GM19240 (cell line): ENCODE results near the gene COQ4.
A peak's percentile ranks its signal among the peaks of the same experiment; 100 is the strongest.

ENCODE experiments used
- DNase-seq: peaks from one replicate; pipeline ENCODE4 v3.0.0; 2011; ENCODE audit warnings: low spot score; ENCODE audit not compliant: insufficient read length

The COQ4 gene

DNA sequence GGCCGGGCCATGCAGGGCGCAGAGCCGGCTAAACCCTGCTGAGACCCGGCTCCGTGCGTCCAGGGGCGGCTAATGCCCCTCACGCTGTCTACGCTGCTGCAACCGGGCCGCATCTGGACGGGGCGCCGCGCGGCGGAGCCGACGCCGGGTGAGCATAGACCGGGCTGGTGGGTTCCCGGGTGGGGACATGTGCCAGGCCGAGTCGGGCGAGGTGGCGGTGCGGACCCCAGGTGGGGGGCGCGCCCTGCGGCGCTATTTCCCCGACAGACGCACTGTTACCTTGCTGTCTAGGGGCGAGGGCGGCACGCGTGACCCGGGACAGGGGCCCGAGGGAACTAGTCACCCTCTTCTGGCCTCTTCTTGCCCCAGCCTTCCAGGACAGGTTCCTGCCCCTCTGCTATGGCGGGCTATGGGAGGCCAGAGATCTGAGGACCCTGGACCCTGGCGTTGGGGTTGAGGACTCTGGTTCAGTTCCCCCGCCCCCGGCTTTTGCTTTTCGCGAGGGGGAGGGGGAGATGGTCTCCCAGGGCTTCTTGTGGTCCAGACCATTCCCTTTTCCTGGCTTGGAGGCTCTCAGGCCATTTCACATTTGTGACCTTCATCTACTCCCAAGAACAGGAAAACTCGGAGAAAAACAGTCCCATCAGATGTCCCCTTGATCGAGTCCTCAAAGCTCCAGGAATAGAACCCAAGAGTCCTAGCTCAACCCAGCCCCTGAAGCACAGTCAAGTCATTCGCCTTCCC is 18.2 kb downstream of the COQ4 start:
- no peak for DNase-seq

GRCh38 chr9:128341435-128341849 is 18.8 kb downstream of the COQ4 start:
- peak; percentile 95 for DNase-seq

- no peak for DNase-seq
Observed at GRCh38 chr9:128342971-128343680, 20.5 kb downstream of the COQ4 start.

DNA sequence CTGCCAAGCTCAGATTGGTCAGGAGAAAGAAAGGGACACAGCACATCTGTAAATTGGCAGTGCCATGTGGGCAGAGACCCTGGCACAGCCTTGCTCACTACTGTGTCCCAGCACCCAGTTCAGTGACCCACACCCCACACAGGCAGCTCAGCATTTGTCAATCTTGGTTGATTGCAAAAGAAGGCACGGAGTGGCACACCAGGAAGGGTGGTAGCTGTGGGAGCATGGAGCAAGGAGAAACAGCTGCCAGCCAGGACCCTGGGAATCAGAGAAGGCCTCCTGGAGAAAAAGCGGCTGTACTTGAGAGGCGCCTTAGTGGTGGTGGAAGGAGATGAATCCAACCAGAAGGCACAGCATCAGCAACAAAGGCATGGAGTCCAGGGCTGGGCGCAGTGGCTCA is 21.2 kb downstream of the COQ4 start:
- DNase-seq = no peak

DNA sequence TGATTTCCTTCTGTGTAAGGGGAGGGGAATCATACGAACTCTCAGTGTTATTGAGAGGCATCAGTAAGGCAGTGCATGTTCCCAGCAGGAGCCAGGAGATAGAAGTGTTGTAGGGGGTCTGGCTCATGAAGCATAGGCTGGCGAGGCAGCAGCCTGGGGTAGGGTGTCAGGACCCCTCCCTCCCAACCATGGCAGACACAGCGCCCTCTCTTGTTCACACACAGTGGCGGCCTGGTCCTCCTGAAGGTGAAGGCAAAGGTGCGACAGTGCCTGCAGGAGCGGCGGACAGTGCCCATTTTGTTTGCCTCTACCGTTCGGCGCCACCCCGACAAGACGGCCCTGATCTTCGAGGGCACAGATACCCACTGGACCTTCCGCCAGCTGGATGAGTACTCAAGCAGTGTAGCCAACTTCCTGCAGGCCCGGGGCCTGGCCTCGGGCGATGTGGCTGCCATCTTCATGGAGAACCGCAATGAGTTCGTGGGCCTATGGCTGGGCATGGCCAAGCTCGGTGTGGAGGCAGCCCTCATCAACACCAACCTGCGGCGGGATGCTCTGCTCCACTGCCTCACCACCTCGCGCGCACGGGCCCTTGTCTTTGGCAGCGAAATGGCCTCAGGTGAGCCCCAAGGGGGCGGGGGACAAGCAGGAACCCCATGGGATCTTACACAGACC is 22.4 kb downstream of the COQ4 start:
- DNase-seq = no peak

GRCh38 chr9:128349125-128349524 is 26.5 kb downstream of the COQ4 start:
- DNase-seq = no peak

GRCh38 chr9:128349772-128350171 is 27.1 kb downstream of the COQ4 start:
- DNase-seq = no peak

GRCh38 chr9:128355451-128355850 is 32.8 kb downstream of the COQ4 start:
- DNase-seq = no peak

- no peak for DNase-seq
Observed at GRCh38 chr9:128358090-128358489, 35.5 kb downstream of the COQ4 start.

DNA sequence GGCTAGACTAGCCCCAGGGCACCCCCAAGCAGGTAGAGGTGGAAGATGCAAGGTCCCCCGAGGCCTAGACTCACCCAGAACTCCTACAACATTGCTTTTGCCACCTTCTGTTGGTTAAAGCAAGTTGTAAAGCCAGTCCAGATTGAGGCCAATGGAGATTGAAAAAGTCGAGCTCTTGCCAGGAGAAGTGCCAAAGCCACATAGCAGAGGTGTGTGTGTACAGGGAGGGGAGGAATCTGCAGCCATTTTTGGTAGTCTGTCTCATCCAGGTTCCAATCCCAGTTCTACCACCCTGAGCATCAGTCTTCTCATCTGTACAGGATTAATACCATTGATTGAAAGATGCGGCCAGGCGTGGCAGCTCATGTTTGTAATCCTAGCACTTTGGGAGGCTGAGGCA is 36.2 kb downstream of the COQ4 start:
- DNase-seq = no peak

GRCh38 chr9:128360826-128361225 is 38.2 kb downstream of the COQ4 start:
- DNase-seq = no peak

DNA sequence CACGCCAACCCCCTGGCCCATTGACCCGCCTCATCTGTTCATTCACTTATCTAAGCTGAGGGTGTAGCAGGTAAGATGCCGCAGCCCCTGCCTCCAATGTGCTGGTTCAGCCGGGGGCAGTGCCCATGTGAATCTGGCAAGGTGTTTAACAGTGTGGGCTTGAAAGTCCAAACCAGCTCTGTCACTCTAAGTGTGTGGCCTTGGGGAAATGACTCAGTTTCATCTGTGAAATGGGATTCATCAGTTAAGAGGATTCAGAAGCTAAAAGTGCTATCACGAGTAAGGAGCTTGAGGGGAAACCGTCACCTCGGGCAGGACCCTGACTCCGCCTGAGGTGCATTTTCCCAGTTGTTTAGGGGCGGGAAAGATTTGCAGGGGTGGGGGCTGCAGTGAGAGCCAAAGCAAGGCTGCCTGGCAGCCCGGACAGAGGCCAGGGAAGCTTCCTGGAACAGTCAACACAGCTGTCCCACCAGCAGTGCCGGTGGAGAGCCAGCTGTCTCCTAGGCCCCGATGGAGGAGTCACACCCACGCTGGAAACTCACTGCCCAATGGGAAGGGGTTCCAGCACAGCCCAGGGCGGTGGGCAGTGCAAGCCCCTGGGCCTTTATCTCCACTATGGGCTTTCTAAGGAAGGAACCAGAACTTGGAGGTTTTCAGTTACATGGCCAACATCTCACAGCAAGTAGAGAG is 38.8 kb downstream of the COQ4 start:
- DNase-seq = no peak

DNA sequence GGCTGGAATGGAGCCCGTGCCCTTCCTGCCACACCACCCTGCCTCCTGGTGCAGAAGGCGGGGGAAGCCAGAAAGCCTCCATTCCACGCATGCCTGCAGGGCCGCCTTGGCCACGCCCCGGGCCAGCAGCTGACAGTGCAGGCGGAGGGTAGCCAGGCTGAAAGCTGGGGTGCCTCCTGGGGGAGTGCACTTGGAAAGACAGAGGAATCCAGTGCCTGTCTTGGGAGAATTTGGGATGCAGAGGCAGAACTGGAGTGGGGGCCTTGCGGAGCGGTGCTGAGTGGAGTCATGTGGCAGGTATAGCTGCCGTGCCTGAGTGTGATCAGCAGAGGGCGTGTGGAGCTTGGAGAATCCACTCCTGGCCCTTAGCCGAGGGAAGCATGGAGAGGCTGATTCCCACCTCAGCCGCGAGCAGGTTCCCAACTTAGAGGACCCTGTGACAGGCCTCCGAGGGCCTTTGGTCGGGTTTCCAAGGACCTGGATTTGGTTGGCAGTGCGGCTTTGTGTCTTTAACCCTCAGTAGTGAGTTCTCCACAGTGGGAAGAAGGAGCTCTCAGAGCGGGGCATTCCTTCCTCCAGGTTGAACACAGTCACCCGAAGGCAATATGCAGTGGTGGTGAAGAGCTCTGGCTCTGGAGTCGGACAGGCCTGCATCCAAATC is 39.5 kb downstream of the COQ4 start:
- DNase-seq = peak; percentile 79

GRCh38 chr9:128362774-128363173 is 40.1 kb downstream of the COQ4 start:
- DNase-seq = no peak

DNA sequence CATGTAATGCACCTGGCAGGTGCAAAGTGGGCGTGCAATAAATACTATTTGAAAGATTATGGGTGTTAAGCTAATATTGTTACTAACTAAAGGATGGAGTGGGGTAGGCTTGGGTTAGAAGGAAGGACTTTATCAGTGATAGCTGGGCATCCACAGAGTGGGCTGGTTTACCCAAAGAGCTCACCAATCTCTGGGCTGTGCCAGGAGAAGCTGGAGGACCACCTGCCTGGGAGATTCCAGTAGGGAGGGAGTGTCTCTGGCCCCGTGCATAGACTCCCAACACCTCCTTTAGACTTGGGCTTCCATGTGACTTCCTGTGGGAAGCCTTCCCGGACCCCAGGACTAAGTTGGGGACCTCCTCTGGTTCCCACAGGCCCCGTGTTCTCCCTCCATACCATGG is 42.9 kb downstream of the COQ4 start:
- DNase-seq = no peak

DNA sequence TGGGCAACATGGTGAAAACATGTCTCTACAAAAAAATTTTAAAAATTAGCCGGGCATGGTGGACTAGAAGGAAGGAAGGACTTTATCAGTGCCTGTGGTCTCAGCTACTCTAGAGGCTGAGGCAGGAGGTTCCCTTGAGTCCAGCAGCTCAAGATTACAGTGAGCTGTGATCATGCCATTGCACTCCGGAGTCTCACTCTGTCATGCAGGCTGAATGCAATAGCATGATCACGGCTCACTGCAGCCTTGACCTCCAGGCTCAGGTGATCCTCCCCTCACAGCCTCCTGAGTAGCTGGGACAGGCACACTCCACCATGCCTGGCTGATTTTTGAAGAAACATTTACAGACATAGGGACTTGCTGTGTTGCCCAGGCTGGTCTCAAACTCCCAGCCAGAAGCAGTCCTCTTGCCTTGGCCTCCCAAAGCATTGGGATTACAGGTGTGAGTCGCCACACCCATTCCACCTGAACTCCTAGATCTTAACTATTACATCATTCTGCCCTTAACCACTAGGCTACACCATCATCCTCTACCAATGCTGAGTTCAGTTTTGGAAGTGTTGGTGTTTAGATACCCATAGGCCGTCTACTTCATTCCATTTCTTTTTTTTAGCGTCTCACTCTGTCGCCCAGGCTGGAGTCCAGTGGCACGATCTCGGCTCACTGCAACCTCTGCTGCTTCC is 46.5 kb downstream of the COQ4 start:
- no peak for DNase-seq

- no peak for DNase-seq
Observed at GRCh38 chr9:128370367-128370751, 47.7 kb downstream of the COQ4 start.

GRCh38 chr9:128370752-128371629 is 48.4 kb downstream of the COQ4 start, which contains the start of gene URM1:
Gene URM1, plus strand, starts transcription at chr9:128371374. Its CDS starts 7 bp downstream, at chr9:128371381.
- DNase-seq = peak; percentile 100

GRCh38 chr9:128371630-128372117 is 49.0 kb downstream of the COQ4 start:
- DNase-seq = no peak
